ENCODE data around the gene FTH1. TPM values are rescaled to one million over a fixed set of nuclear protein-coding genes. Genes with fewer than 3 reads are reported as not detected.

The FTH1 gene
- total RNA-seq, 1 experiment from 2014 or later: 2,322 TPM

GRCh38 chr11:61922539-61922938, 44.9 kb downstream of the FTH1 start:
- no peak for ATAC-seq
- no peak overlapping the region for H3K4me3 ChIP-seq (ENCODE audit: low read depth in 2 of 2, low read length in 2 of 2)
- no peaks in the 10 kb centered on the region for H3K27me3 ChIP-seq (ENCODE audit: control insufficient read depth, insufficient read depth, low read length)
- H3K4me1 ChIP-seq (ENCODE audit: control insufficient read depth, insufficient read depth, low read length): no peaks in the 10 kb centered on the region
- no peaks in the 10 kb centered on the region for H3K9me3 ChIP-seq (ENCODE audit: control insufficient read depth, insufficient read depth, low read depth, low read length)
- ChIA-PET CTCF (no interaction called here), POLR2A (interaction anchor here (0.7 kb wide), 1 partner anchor 49 kb away, joined by 6 read pairs; no protein-coding TSS in a partner anchor)
- TF ChIP-seq CTCF (IDR thresholded peaks at IDR 0.05): no peak
- TF ChIP-seq TCF7L2 (IDR thresholded peaks at IDR 0.05; ENCODE audit: low read depth, low read length): no peak
- TF ChIP-seq SIN3A (IDR thresholded peaks at IDR 0.05; ENCODE audit: borderline replicate concordance, insufficient read depth, low read depth, low read length): no peak
- no peak for TF ChIP-seq POLR2AphosphoS5 (IDR thresholded peaks at IDR 0.05; ENCODE audit: low read depth, low read length)
- TF ChIP-seq, protein P1, sequence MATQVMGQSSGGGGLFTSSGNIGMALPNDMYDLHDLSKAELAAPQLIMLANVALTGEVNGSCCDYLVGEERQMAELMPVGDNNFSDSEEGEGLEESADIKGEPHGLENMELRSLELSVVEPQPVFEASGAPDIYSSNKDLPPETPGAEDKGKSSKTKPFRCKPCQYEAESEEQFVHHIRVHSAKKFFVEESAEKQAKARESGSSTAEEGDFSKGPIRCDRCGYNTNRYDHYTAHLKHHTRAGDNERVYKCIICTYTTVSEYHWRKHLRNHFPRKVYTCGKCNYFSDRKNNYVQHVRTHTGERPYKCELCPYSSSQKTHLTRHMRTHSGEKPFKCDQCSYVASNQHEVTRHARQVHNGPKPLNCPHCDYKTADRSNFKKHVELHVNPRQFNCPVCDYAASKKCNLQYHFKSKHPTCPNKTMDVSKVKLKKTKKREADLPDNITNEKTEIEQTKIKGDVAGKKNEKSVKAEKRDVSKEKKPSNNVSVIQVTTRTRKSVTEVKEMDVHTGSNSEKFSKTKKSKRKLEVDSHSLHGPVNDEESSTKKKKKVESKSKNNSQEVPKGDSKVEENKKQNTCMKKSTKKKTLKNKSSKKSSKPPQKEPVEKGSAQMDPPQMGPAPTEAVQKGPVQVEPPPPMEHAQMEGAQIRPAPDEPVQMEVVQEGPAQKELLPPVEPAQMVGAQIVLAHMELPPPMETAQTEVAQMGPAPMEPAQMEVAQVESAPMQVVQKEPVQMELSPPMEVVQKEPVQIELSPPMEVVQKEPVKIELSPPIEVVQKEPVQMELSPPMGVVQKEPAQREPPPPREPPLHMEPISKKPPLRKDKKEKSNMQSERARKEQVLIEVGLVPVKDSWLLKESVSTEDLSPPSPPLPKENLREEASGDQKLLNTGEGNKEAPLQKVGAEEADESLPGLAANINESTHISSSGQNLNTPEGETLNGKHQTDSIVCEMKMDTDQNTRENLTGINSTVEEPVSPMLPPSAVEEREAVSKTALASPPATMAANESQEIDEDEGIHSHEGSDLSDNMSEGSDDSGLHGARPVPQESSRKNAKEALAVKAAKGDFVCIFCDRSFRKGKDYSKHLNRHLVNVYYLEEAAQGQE (IDR thresholded peaks at IDR 0.05; ENCODE audit: insufficient read depth in 1 of 2, low read depth in 2 of 2, low read length in 1 of 2): no peak
- intact Hi-C loops (cut with micrococcal nuclease; ENCODE audit: unreplicated experiment): no loop called here
- no peaks in the 10 kb centered on the region for H3K36me3 ChIP-seq (ENCODE audit: control insufficient read depth, insufficient read depth, low read length)
- in situ Hi-C loops (cut with HindIII; ENCODE audit: low pct_unique_long_range_greater_than_20kb, low sequenced_read_pairs): no loop called here
- no TSS peak for BruUV-seq (replicated peaks)
- no peak overlapping the region for H3K27ac ChIP-seq (ENCODE audit: low read length)
- DNase-seq (ENCODE audit: low read depth, low spot score): no peak

DNA sequence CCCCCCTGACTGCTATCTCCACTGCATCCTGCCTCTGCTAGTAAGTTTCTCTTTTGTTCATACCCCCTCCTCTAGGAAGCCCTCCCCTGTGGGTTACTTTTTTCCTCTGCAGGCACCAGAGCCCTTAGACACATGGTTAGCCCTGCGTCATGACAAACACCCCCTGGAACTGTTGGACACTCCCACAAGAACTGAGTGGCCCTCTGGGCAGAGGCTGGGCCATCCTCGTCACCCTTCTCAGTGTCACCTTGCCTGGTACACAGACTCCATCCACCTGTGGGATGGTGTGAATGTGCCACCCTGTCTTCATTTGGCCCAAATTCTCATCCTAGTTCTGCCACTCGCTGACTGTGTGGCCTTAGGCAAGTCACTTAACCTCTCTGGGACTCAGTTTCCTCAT, 46.0 kb downstream of the FTH1 start:
- TF ChIP-seq POLR2AphosphoS5 (IDR thresholded peaks at IDR 0.05; ENCODE audit: low read depth, low read length): no peak
- TF ChIP-seq CTCF (IDR thresholded peaks at IDR 0.05): no peak
- TF ChIP-seq SIN3A (IDR thresholded peaks at IDR 0.05; ENCODE audit: borderline replicate concordance, insufficient read depth, low read depth, low read length): no peak
- TF ChIP-seq TCF7L2 (IDR thresholded peaks at IDR 0.05; ENCODE audit: low read depth, low read length): no peak
- TF ChIP-seq, protein P1 (IDR thresholded peaks at IDR 0.05; ENCODE audit: insufficient read depth in 1 of 2, low read depth in 2 of 2, low read length in 1 of 2): no peak
- in situ Hi-C loops (cut with HindIII; ENCODE audit: low pct_unique_long_range_greater_than_20kb, low sequenced_read_pairs): no loop called here
- Histone ChIP-seq H3K9me3 (ENCODE audit: control insufficient read depth, insufficient read depth, low read depth, low read length) (no peaks in the 10 kb centered on the region), H3K4me1 (ENCODE audit: control insufficient read depth, insufficient read depth, low read length) (no peaks in the 10 kb centered on the region), H3K27me3 (ENCODE audit: control insufficient read depth, insufficient read depth, low read length) (no peaks in the 10 kb centered on the region), H3K4me3 (ENCODE audit: low read depth in 2 of 2, low read length in 2 of 2) (no peak overlapping the region), H3K36me3 (ENCODE audit: control insufficient read depth, insufficient read depth, low read length) (no peaks in the 10 kb centered on the region), H3K27ac (ENCODE audit: low read length) (no peak overlapping the region)
- intact Hi-C loops (cut with micrococcal nuclease; ENCODE audit: unreplicated experiment): no loop called here
- DNase-seq (ENCODE audit: low read depth, low spot score) (no peak), ATAC-seq (no peak)
- BruUV-seq (replicated peaks): no TSS peak
- POLR2A ChIA-PET: no interaction called here
- CTCF ChIA-PET: no interaction called here

Data from Panc1 (cell line).